ENCODE results near the gene ICAM3. TPM values are rescaled to one million over a fixed set of nuclear protein-coding genes. Genes with fewer than 3 reads are reported as not detected.

ICAM3 gene
- total and polyA plus RNA-seq, 10 of the 15 experiments (the other 5 are each of a cell fraction or from before 2014, with no cell fraction given): 5.5 to 152 (median 90.7) TPM

DNA sequence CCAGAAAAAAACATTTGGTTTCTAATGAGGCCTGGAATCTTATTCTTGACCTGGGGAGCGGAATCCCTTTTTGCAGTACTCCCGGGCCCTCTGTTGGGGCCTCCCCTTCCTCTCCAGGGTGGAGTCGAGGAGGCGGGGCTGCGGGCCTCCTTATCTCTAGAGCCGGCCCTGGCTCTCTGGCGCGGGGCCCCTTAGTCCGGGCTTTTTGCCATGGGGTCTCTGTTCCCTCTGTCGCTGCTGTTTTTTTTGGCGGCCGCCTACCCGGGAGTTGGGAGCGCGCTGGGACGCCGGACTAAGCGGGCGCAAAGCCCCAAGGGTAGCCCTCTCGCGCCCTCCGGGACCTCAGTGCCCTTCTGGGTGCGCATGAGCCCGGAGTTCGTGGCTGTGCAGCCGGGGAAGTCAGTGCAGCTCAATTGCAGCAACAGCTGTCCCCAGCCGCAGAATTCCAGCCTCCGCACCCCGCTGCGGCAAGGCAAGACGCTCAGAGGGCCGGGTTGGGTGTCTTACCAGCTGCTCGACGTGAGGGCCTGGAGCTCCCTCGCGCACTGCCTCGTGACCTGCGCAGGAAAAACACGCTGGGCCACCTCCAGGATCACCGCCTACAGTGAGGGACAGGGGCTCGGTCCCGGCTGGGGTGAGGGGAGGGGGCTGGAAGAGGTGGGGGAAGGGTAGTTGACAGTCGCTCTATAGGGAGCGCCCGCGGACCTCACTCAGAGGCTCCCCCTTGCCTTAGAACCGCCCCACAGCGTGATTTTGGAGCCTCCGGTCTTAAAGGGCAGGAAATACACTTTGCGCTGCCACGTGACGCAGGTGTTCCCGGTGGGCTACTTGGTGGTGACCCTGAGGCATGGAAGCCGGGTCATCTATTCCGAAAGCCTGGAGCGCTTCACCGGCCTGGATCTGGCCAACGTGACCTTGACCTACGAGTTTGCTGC, 52.4 kb downstream of the ICAM3 start, which contains the start of gene ICAM4 (continued):
- TF ChIP-seq, protein P1, sequence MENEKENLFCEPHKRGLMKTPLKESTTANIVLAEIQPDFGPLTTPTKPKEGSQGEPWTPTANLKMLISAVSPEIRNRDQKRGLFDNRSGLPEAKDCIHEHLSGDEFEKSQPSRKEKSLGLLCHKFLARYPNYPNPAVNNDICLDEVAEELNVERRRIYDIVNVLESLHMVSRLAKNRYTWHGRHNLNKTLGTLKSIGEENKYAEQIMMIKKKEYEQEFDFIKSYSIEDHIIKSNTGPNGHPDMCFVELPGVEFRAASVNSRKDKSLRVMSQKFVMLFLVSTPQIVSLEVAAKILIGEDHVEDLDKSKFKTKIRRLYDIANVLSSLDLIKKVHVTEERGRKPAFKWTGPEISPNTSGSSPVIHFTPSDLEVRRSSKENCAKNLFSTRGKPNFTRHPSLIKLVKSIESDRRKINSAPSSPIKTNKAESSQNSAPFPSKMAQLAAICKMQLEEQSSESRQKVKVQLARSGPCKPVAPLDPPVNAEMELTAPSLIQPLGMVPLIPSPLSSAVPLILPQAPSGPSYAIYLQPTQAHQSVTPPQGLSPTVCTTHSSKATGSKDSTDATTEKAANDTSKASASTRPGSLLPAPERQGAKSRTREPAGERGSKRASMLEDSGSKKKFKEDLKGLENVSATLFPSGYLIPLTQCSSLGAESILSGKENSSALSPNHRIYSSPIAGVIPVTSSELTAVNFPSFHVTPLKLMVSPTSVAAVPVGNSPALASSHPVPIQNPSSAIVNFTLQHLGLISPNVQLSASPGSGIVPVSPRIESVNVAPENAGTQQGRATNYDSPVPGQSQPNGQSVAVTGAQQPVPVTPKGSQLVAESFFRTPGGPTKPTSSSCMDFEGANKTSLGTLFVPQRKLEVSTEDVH (IDR thresholded peaks at IDR 0.05; ENCODE audit: low read depth, partially characterized antibody): peak; percentile 17
- TF ChIP-seq ETV6 (conservative IDR thresholded peaks at IDR 0.05 in 1 of 2, IDR thresholded peaks at IDR 0.05 in 1 of 2; ENCODE audit: borderline replicate concordance in 1 of 2, low read depth in 1 of 2): no peak
- TF ChIP-seq MTA3 (IDR thresholded peaks at IDR 0.05; ENCODE audit: borderline replicate concordance, low read length): peak; percentile 72; the same call in 1 of the 2 replicates
- 0 out of 2 replicates have a peak, but pooled peaks have one; percentile 18 for TF ChIP-seq LARP7 (IDR thresholded peaks at IDR 0.05)
- no peak for TF ChIP-seq SPI1 (IDR thresholded peaks at IDR 0.05; ENCODE audit: borderline replicate concordance, insufficient read depth, low read depth, low read length)
- TF ChIP-seq, protein P2, sequence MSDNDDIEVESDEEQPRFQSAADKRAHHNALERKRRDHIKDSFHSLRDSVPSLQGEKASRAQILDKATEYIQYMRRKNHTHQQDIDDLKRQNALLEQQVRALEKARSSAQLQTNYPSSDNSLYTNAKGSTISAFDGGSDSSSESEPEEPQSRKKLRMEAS (IDR thresholded peaks at IDR 0.05; ENCODE audit: low read depth, low read length): peak; percentile 7
- TF ChIP-seq SP1 (IDR thresholded peaks at IDR 0.05; ENCODE audit: low read depth, low read length): no peak
- no peak for TF ChIP-seq STAT3 (IDR thresholded peaks at IDR 0.05; ENCODE audit: low read depth, low read length)
- TF ChIP-seq SMC3 (IDR thresholded peaks at IDR 0.05; ENCODE audit: borderline replicate concordance, low read length): no peak
- 0 out of 2 replicates have a peak, but pooled peaks have one; percentile 42 for TF ChIP-seq GATAD2B (conservative IDR thresholded peaks at IDR 0.05; ENCODE audit: low read depth)
- TF ChIP-seq, protein P3, sequence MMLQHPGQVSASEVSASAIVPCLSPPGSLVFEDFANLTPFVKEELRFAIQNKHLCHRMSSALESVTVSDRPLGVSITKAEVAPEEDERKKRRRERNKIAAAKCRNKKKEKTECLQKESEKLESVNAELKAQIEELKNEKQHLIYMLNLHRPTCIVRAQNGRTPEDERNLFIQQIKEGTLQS (IDR thresholded peaks at IDR 0.05; ENCODE audit: borderline replicate concordance, extremely low read depth, low read depth, low read length): 0 out of 2 replicates have a peak, but pooled peaks have one; percentile 21
- TF ChIP-seq CHD2 (IDR thresholded peaks at IDR 0.05; ENCODE audit: borderline replicate concordance, low read depth, low read length): 0 out of 2 replicates have a peak, but pooled peaks have one; percentile 20
- no peak for TF ChIP-seq NFYB (IDR thresholded peaks at IDR 0.05; ENCODE audit: insufficient read depth, low read depth, low read length)
- TF ChIP-seq, protein P4, sequence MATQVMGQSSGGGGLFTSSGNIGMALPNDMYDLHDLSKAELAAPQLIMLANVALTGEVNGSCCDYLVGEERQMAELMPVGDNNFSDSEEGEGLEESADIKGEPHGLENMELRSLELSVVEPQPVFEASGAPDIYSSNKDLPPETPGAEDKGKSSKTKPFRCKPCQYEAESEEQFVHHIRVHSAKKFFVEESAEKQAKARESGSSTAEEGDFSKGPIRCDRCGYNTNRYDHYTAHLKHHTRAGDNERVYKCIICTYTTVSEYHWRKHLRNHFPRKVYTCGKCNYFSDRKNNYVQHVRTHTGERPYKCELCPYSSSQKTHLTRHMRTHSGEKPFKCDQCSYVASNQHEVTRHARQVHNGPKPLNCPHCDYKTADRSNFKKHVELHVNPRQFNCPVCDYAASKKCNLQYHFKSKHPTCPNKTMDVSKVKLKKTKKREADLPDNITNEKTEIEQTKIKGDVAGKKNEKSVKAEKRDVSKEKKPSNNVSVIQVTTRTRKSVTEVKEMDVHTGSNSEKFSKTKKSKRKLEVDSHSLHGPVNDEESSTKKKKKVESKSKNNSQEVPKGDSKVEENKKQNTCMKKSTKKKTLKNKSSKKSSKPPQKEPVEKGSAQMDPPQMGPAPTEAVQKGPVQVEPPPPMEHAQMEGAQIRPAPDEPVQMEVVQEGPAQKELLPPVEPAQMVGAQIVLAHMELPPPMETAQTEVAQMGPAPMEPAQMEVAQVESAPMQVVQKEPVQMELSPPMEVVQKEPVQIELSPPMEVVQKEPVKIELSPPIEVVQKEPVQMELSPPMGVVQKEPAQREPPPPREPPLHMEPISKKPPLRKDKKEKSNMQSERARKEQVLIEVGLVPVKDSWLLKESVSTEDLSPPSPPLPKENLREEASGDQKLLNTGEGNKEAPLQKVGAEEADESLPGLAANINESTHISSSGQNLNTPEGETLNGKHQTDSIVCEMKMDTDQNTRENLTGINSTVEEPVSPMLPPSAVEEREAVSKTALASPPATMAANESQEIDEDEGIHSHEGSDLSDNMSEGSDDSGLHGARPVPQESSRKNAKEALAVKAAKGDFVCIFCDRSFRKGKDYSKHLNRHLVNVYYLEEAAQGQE (IDR thresholded peaks at IDR 0.05; ENCODE audit: low read depth, low read length): no peak
- no peak for TF ChIP-seq BRCA1 (IDR thresholded peaks at IDR 0.05; ENCODE audit: low read depth, low read length)
- peak; percentile 4; the same call in 1 of the 2 replicates for TF ChIP-seq POLR2AphosphoS5 (IDR thresholded peaks at IDR 0.05; ENCODE audit: low read length)
- TF ChIP-seq, protein P5, sequence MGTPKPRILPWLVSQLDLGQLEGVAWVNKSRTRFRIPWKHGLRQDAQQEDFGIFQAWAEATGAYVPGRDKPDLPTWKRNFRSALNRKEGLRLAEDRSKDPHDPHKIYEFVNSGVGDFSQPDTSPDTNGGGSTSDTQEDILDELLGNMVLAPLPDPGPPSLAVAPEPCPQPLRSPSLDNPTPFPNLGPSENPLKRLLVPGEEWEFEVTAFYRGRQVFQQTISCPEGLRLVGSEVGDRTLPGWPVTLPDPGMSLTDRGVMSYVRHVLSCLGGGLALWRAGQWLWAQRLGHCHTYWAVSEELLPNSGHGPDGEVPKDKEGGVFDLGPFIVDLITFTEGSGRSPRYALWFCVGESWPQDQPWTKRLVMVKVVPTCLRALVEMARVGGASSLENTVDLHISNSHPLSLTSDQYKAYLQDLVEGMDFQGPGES (IDR thresholded peaks at IDR 0.05): no peak
- peak; percentile 42; the same call in 1 of the 2 replicates for TF ChIP-seq POLR2AphosphoS2 (IDR thresholded peaks at IDR 0.05; ENCODE audit: low read depth, low read length)
- TF ChIP-seq MTA2 (IDR thresholded peaks at IDR 0.05; ENCODE audit: low read depth): no peak
- no peak for TF ChIP-seq GABPA (IDR thresholded peaks at IDR 0.05; ENCODE audit: low read depth)
- TF ChIP-seq CREB1 (IDR thresholded peaks at IDR 0.05; ENCODE audit: low read depth): peak; percentile 47; the same call in 1 of the 2 replicates
